GM18870 (cell line): ENCODE measurements around the gene NSMCE1.

Experiments
- ATAC-seq: cut with Tn5 transposase; IDR thresholded peaks from one replicate; pipeline ENCODE4 v1.9.1; 2021; ENCODE audit warnings: moderate library complexity; ENCODE audit not compliant: unreplicated experiment

The NSMCE1 gene

GRCh38 chr16:27268376-27269299, at the start of gene NSMCE1:
Gene NSMCE1, minus strand, starts transcription at chr16:27268772. Its CDS starts 11,202 bp downstream, at chr16:27257570.
- peak; percentile 75 for ATAC-seq

- ATAC-seq, result no peak
Observed at GRCh38 chr16:27317738-27318391, 49.3 kb upstream of the NSMCE1 start.

- ATAC-seq, result no peak
Observed at GRCh38 chr16:27317320-27317719, 48.7 kb upstream of the NSMCE1 start.

- ATAC-seq, result no peak
Observed at GRCh38 chr16:27316038-27316680, 47.6 kb upstream of the NSMCE1 start.

- ATAC-seq, result no peak
Observed at GRCh38 chr16:27315333-27316037, 46.9 kb upstream of the NSMCE1 start.

- no peak for ATAC-seq
Observed at GRCh38 chr16:27314986-27315332, 46.4 kb upstream of the NSMCE1 start.

GRCh38 chr16:27314161-27314723, 45.7 kb upstream of the NSMCE1 start:
- ATAC-seq, result no peak

- no peak for ATAC-seq
Observed at GRCh38 chr16:27313422-27314160, 45.0 kb upstream of the NSMCE1 start, which contains the start of gene IL4R. Gene IL4R, plus strand, starts transcription at chr16:27313974. Its CDS starts 26,230 bp downstream, at chr16:27340204.

GRCh38 chr16:27312580-27313421, 44.2 kb upstream of the NSMCE1 start:
- no peak for ATAC-seq

GRCh38 chr16:27311897-27312303, 43.3 kb upstream of the NSMCE1 start:
- ATAC-seq, result no peak

- ATAC-seq, result no peak
Observed at GRCh38 chr16:27311448-27311830, 42.9 kb upstream of the NSMCE1 start.

- ATAC-seq, result no peak
Observed at GRCh38 chr16:27310576-27311447, 42.2 kb upstream of the NSMCE1 start.

- no peak for ATAC-seq
Observed at GRCh38 chr16:27308792-27309191, 40.2 kb upstream of the NSMCE1 start.

GRCh38 chr16:27305839-27306442, 37.4 kb upstream of the NSMCE1 start:
- ATAC-seq, result no peak

- no peak for ATAC-seq
Observed at GRCh38 chr16:27304881-27305745, 36.5 kb upstream of the NSMCE1 start.

- no peak for ATAC-seq
Observed at GRCh38 chr16:27304102-27304501, 35.5 kb upstream of the NSMCE1 start.
